ENCODE measurements around the gene DDT.

DDT gene

GRCh38 chr22:24009227-24010017 lies 35.2 kb upstream of the DDT start:
- no peak for TF ChIP-seq CTCF (IDR thresholded peaks at IDR 0.05; ENCODE audit: low read depth, low read length)
- no peak for TF ChIP-seq MYC (IDR thresholded peaks at IDR 0.05; ENCODE audit: low read depth, low read length)
- TF ChIP-seq POLR2A (IDR thresholded peaks at IDR 0.05; ENCODE audit: extremely low read depth, insufficient read length) = no peak
- no peak for TF ChIP-seq MAX (IDR thresholded peaks at IDR 0.05; ENCODE audit: low read depth, low read length)
- no peak for DNase-seq (ENCODE audit: low read depth)
- H3K4me3 ChIP-seq (ENCODE audit: low read depth, low read length) = no peak overlapping the region

GRCh38 chr22:24008381-24009226 lies 34.4 kb upstream of the DDT start:
- DNase-seq (ENCODE audit: low read depth) = no peak
- no peak overlapping the region for H3K4me3 ChIP-seq (ENCODE audit: low read depth, low read length)
- TF ChIP-seq POLR2A (IDR thresholded peaks at IDR 0.05; ENCODE audit: extremely low read depth, insufficient read length) = no peak
- TF ChIP-seq MAX (IDR thresholded peaks at IDR 0.05; ENCODE audit: low read depth, low read length) = no peak
- TF ChIP-seq MYC (IDR thresholded peaks at IDR 0.05; ENCODE audit: low read depth, low read length) = no peak
- no peak for TF ChIP-seq CTCF (IDR thresholded peaks at IDR 0.05; ENCODE audit: low read depth, low read length)

- H3K4me3 ChIP-seq (ENCODE audit: low read depth, low read length) = no peak overlapping the region
Observed at GRCh38 chr22:24008022-24008283, 33.7 kb upstream of the DDT start.

GRCh38 chr22:24007253-24008021 lies 33.2 kb upstream of the DDT start:
- DNase-seq (ENCODE audit: low read depth) = no peak
- TF ChIP-seq POLR2A (IDR thresholded peaks at IDR 0.05; ENCODE audit: extremely low read depth, insufficient read length) (no peak), MYC (IDR thresholded peaks at IDR 0.05; ENCODE audit: low read depth, low read length) (no peak), MAX (IDR thresholded peaks at IDR 0.05; ENCODE audit: low read depth, low read length) (no peak), CTCF (IDR thresholded peaks at IDR 0.05; ENCODE audit: low read depth, low read length) (no peak)

More at GRCh38 chr22:24008022-24008283, 33.7 kb upstream of the DDT start:
- TF ChIP-seq CTCF (IDR thresholded peaks at IDR 0.05; ENCODE audit: low read depth, low read length) (no peak), MAX (IDR thresholded peaks at IDR 0.05; ENCODE audit: low read depth, low read length) (no peak), POLR2A (IDR thresholded peaks at IDR 0.05; ENCODE audit: extremely low read depth, insufficient read length) (no peak), MYC (IDR thresholded peaks at IDR 0.05; ENCODE audit: low read depth, low read length) (no peak)
- no peak for DNase-seq (ENCODE audit: low read depth)

GRCh38 chr22:24006914-24007214 lies 32.6 kb upstream of the DDT start:
- DNase-seq (ENCODE audit: low read depth) = no peak
- no peak for TF ChIP-seq POLR2A (IDR thresholded peaks at IDR 0.05; ENCODE audit: extremely low read depth, insufficient read length)
- no peak for TF ChIP-seq MYC (IDR thresholded peaks at IDR 0.05; ENCODE audit: low read depth, low read length)
- no peak for TF ChIP-seq CTCF (IDR thresholded peaks at IDR 0.05; ENCODE audit: low read depth, low read length)
- TF ChIP-seq MAX (IDR thresholded peaks at IDR 0.05; ENCODE audit: low read depth, low read length) = no peak
- H3K4me3 ChIP-seq (ENCODE audit: low read depth, low read length) = no peak overlapping the region

More at GRCh38 chr22:24007253-24008021, 33.2 kb upstream of the DDT start:
- H3K4me3 ChIP-seq (ENCODE audit: low read depth, low read length) = no peak overlapping the region
